Activated CD4-positive, alpha-beta T cell treated with anti-CD3 and anti-CD28 coated beads for 48 hours (primary cell): ENCODE measurements around the gene EEF1AKMT1.

Experiments used
- DNase-seq: peaks from one replicate; pipeline ENCODE4 v3.0.0-alpha.2; 2020

Gene EEF1AKMT1, protein sequence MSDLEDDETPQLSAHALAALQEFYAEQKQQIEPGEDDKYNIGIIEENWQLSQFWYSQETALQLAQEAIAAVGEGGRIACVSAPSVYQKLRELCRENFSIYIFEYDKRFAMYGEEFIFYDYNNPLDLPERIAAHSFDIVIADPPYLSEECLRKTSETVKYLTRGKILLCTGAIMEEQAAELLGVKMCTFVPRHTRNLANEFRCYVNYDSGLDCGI

GRCh38 chr13:20773194-20774080 lies at the start of gene EEF1AKMT1:
Gene EEF1AKMT1 (minus strand): TSS chr13:20773961. CDS start chr13:20757598, 16,363 bp downstream.
- DNase-seq, result peak; percentile 97

GRCh38 chr13:20823071-20823470 lies 49.3 kb upstream of the EEF1AKMT1 start:
- no peak for DNase-seq

DNA sequence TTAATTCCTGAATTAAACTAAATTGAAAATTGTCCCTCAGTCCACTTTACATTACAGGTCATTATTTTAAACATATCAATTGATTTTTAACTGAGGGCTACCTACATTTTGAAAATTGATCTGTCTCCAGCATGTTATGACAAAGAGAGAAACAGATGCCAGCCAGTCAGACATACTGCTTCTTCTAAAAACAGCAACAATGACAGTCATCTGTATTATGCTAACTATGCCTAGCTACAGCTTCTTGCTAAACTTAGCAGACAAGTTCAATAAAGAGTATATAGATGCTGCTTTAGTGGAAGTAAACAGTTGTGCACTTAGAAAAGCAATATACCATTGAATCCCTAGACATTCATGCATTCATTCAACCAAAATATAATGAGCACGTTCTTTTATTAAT lies 48.6 kb upstream of the EEF1AKMT1 start:
- DNase-seq, result no peak

- no peak for DNase-seq
These were observed 46.0 kb upstream of the EEF1AKMT1 start for GRCh38 chr13:20819715-20820114.

GRCh38 chr13:20815464-20815863 lies 41.7 kb upstream of the EEF1AKMT1 start:
- no peak for DNase-seq

- no peak for DNase-seq
These were observed 40.6 kb upstream of the EEF1AKMT1 start for GRCh38 chr13:20814224-20814910.

DNA sequence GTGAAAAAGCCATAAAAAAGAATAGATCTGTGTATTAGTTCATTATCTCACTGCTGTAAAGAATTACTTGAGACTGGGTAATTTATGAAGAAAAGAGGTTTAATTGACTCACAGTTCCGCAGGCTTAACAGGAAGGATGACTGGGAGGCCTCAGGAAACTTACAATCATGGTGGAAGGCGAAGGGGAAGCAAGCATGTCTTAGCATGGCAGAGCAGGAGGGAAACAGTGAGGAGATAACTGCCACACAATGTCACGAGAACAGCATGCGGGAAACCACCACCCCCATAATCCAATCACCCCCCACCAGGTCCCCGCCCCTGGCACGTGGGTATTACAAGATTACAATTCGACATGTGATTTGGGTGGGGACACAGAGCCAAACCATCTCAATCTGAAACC lies 39.1 kb upstream of the EEF1AKMT1 start:
- DNase-seq, result no peak

DNA sequence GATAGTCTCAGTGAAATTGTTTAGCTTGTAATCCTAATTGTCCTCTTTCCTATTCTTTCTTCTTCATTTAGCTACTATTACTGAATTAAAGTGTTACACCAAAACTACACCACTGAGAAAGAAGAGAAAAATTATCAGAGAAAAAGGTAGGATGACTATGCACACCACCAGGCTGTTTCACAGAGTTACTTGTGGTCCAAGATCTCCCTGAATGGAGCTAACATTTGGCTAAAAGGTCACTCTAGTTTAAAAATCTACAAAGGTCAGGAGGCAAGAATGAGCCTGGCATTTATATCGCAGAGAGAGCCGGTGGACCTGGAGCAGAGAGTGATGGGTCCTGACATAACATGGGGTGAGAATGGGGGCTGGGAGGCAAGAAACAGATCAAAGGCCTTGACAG lies 37.0 kb upstream of the EEF1AKMT1 start:
- DNase-seq, result no peak

DNA sequence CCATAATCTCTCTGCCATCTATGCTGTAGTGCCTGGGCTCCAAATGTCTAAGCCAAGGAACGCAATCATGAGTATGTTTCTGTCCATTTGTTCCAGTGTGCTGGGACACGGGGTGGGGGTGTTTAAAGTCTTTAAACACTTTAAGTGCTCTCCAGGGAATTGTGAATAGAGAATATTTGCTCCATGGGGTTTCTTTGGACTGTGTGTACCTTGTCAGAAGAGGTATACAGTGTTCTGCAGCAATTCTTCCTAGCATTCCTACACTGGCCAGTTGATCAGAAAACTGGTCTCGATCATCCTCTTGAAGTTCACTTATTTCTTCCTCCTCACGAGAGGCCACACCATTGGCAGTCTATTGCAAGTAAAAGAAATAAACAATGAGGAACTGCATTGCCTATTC lies 35.1 kb upstream of the EEF1AKMT1 start:
- DNase-seq, result no peak

GRCh38 chr13:20803180-20803965 lies 29.6 kb upstream of the EEF1AKMT1 start:
- DNase-seq, result no peak

- DNase-seq, result no peak
These were observed 27.9 kb upstream of the EEF1AKMT1 start for GRCh38 chr13:20801707-20802106.

- no peak for DNase-seq
These were observed 26.1 kb upstream of the EEF1AKMT1 start for GRCh38 chr13:20799726-20800416.

DNA sequence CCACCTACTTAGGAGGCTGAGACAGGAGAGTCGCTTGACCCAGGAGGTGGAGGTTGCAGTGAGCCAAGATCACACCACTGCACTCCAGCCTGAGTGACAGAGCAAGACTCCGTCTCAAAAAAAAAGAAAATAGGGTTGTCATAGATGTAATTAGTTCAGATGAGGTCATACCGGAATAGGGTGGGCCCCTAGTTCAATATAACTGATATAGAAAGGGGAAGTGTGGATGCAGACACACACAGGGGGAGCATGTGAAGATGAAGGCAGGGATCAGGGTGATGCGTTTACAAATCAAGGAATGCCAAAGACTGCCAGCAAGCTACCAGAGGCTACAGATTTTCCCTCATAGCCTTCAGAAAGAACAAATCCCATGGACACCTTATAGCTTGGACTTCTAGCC lies 24.3 kb upstream of the EEF1AKMT1 start:
- no peak for DNase-seq

- DNase-seq, result no peak
These were observed 23.2 kb upstream of the EEF1AKMT1 start for GRCh38 chr13:20796791-20797508.

DNA sequence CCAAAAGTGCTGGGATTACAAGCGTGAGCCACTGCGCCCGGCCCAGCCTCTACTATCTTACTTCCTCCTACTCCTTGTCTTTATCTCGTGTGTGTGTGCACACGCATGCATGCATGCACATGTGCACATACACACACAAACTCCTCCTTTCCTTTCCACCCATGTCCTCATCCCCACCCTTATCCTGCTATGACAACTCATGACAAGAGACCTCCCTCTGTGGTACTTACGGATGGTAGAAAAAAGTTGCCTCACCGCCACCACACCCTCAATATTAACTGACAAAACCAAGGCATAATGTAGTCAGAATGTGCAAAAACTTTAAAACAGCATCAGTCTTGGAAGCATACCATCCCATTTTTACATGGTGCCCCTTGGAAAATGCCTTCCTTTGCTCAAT lies 15.9 kb upstream of the EEF1AKMT1 start:
- DNase-seq, result no peak

DNA sequence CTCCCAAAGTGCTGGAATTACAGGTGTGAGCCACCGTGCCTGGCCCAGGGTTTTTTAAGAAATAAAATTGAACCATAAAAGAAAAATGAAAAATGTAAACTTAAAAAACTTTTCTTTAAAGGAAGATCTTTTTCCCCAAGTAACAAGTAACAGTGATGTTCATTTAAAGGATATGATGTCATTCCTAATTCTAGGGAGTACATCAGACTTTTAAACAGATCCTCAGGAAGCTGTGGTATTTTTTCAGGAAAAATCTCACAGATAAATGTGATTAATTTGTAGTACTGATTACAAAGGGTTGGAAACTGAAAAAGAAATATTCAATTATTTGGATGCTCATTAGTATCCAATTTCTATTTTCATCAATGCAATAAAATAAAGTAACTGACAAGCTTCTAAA lies 14.6 kb upstream of the EEF1AKMT1 start:
- no peak for DNase-seq

- no peak for DNase-seq
These were observed 13.4 kb upstream of the EEF1AKMT1 start for GRCh38 chr13:20787180-20787579.

DNA sequence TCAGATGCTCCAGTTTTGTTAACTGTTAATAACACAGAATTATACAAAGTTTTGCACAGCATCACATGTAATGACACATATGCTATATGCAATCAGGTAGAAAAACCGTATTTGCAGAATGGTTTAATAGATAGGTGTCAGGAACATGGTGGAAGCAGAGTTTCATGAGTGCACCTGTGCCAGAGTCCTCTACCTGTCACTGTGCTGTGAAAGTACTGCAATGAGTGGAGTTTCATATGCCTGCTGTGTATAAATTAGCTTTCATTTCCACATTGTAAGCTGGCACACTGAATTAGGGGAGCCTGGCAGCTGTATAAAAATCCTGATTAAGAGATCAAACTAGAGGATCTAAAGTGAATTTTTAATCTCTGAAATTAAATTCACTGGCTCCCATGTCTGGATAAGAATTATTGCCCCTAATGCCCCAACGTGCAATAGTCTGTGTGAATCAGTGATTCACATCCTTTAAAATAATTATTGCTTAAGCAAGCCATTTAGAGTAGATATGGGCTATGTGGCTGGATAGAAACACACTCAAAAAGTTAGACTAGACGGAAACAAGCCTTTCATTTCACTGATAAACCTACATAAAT lies 8.5 kb upstream of the EEF1AKMT1 start:
- DNase-seq, result no peak

DNA sequence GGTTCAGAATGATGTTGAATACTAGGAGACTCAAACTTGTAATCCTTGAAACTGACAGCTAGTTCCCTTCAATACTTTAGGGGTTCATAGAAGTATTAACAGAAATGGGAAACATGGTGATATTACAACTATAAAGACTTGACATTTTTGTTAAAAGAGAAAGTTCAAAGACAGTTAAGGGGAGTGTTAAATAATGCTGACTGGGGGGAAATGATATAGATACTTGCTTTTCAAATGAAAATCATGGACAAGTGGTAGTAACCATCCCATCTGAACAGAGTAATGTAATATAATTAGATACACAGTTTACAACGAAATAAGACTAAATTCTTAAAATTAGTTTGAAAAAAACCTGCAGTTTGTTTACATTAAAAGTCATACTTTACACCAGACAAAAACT lies 6.6 kb upstream of the EEF1AKMT1 start:
- no peak for DNase-seq

- no peak for DNase-seq
These were observed 5.6 kb upstream of the EEF1AKMT1 start for GRCh38 chr13:20779405-20779804.

- DNase-seq, result no peak
These were observed 4.5 kb upstream of the EEF1AKMT1 start for GRCh38 chr13:20778311-20778710.
